Astrocyte (in vitro differentiated cells and primary cell): ENCODE data around the gene SLC6A15.

ENCODE experiments used
- EZH2 ChIP-seq: IDR thresholded peaks from 2 replicates; pipeline ENCODE4 v1.6.1; 2012; ENCODE audit warnings: mild to moderate bottlenecking, low read length, inconsistent platforms; ENCODE audit not compliant: insufficient read depth
- TF ChIP-seq, protein P1 (sequence below): IDR thresholded peaks from 2 replicates; pipeline ENCODE4 v1.5.1; 2011; ENCODE audit warnings: low read depth, mild to moderate bottlenecking, inconsistent platforms, low read length, moderate library complexity; ENCODE audit not compliant: insufficient read depth

DNA sequence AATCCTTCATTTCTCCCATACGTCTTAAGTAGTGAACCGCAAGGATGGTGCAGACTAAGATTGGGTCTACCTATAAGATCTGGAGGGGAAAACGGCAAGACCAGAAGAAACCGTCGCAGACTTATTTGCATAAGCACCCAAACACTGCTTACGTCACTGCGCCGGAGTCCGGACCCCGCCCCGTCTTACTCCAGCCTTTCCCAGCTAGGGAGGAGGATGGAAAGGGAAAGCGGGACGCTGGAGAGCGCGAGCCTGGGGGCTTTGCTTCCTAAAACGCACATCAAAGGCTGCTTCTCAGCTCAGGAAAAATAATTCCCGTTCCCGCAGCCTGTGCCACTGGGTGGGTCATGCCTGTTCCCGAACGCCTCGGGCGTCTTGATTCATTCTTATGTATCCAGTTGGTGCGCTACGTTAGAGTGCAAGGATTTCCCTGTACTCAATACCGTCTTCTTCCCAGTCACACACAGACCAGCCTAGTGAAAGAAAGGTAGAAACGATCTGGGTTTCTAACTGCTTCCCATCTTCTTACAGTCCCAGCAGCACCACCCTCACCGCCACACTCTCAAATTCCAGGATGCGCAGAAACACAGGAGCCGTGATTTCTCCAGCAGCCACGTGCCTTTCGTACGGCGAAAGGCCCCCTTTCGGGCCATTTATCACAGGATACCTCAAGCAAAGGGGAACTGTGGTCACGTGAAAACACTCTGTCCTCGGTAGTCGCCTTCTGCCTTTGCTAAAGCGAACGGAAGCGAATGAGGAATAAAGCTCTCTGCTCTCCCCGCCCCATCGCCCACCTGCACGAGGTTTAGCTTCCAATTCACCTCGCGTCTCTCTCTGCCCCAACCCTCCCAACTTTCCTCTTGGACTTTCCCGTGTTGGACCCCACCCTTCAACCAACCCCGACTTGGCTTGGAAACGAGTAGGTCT, 1.1 kb downstream of the SLC6A15 start:
- TF ChIP-seq, protein P1, sequence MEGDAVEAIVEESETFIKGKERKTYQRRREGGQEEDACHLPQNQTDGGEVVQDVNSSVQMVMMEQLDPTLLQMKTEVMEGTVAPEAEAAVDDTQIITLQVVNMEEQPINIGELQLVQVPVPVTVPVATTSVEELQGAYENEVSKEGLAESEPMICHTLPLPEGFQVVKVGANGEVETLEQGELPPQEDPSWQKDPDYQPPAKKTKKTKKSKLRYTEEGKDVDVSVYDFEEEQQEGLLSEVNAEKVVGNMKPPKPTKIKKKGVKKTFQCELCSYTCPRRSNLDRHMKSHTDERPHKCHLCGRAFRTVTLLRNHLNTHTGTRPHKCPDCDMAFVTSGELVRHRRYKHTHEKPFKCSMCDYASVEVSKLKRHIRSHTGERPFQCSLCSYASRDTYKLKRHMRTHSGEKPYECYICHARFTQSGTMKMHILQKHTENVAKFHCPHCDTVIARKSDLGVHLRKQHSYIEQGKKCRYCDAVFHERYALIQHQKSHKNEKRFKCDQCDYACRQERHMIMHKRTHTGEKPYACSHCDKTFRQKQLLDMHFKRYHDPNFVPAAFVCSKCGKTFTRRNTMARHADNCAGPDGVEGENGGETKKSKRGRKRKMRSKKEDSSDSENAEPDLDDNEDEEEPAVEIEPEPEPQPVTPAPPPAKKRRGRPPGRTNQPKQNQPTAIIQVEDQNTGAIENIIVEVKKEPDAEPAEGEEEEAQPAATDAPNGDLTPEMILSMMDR, result peak; percentile 2
- TF ChIP-seq EZH2, result no peak
